Suprapubic skin (tissue), 4 donors: ENCODE results near the gene C2orf92. TPM values are rescaled to one million over a fixed set of nuclear protein-coding genes. Genes with fewer than 3 reads are reported as not detected.
"Not testable (repeated sequence)": the region's sequence is repeated elsewhere in the genome, so short reads cannot be mapped to it uniquely, and the experiment has no call there.

Source experiments
- DNase-seq, 2 donors: peaks; one replicate each; pipeline ENCODE4 v3.0.0-alpha.2; 2019; ENCODE audit warnings: low spot score in 2 of 2
- H3K27ac ChIP-seq: fragments of 200-600 bp; sonication (generic); one replicate; pipeline ENCODE4 v1.5.1; 2019
- H3K27me3 ChIP-seq: fragments of 200-600 bp; sonication (generic); one replicate; pipeline ENCODE4 v1.5.1; 2019
- H3K36me3 ChIP-seq: fragments of 200-600 bp; sonication (generic); one replicate; pipeline ENCODE4 v1.5.1; 2019
- H3K4me1 ChIP-seq: fragments of 200-600 bp; sonication (generic); one replicate; pipeline ENCODE4 v1.5.1; 2019
- H3K4me3 ChIP-seq: fragments of 200-600 bp; sonication (generic); one replicate; pipeline ENCODE4 v1.5.1; 2019; ENCODE audit warnings: mild to moderate bottlenecking
- H3K9me3 ChIP-seq: fragments of 200-600 bp; sonication (generic); one replicate; pipeline ENCODE4 v1.5.1; 2019
- CTCF ChIP-seq, 2 donors: fragments of 200-600 bp in 1 of 2; fragments of 450-650 bp in 1 of 2; sonication (generic) in 1 of 2; IDR thresholded peaks; one replicate each; pipeline ENCODE4 v1.5.1; 2016 to 2019; ENCODE audit warnings: antibody characterized with exemption in 2 of 2, mild to moderate bottlenecking in 1 of 2, moderate library complexity in 1 of 2
- EP300 ChIP-seq: sonication (generic); formaldehyde crosslinking; IDR thresholded peaks from one replicate; pipeline ENCODE4 v1.6.1; 2017; ENCODE audit warnings: antibody characterized with exemption
- POLR2A ChIP-seq, 2 donors: fragments of 450-650 bp; IDR thresholded peaks; one replicate each; pipeline ENCODE4 v1.6.1; 2017; ENCODE audit warnings: antibody characterized with exemption in 2 of 2, mild to moderate bottlenecking in 2 of 2, moderate library complexity in 2 of 2
- POLR2AphosphoS5 ChIP-seq, 3 donors: sonication (generic); formaldehyde crosslinking; IDR thresholded peaks; one replicate each; pipeline ENCODE4 v1.6.1; 2017; ENCODE audit warnings: antibody characterized with exemption in 3 of 3
- WGBS: methylation state at CpG from one replicate; pipeline ENCODE4 v1.1.5; 2018; 5-methylcytosine and 5-hydroxymethylcytosine counted together
- total RNA-seq, 4 donors: library from RNA; depleted of rRNA; stranded (reverse); fragments of >200 nt; gene quantifications; one replicate each; pipeline ENCODE4 v1.1.0, GENCODE V29; 2016

The C2orf92 gene
- total RNA-seq, 4 donors from 2014 or later, result 4.5 to 45.7 (median 14.7) TPM

DNA sequence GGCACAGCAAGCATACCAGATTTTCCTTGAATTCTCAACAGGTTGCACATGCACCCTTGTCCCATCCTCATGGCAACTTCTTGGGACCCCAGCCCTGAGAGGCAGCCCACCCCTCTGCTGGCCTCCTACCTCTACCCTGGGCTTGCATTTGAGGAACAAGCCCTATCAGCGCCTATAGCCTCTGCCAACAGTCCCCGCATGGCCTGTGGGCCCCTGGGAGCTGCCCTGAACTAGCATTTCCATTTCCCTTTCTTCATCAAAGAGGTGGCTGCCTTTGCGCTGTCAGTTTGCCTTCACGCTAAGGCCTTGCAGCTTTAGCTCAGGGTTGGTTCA is 38.5 kb downstream of the C2orf92 start:
- peak in 1 of 2 donors; percentile 60 for DNase-seq
- Histone ChIP-seq H3K9me3 (no peaks in the 10 kb centered on the region), H3K27me3 (peaks cover 9% of the 10 kb centered on the region), H3K36me3 (no peaks in the 10 kb centered on the region), H3K4me3 (no peak overlapping the region), H3K4me1 (no peaks in the 10 kb centered on the region), H3K27ac (no peak overlapping the region)
- WGBS, result 79% methylated on average over 4 of the region's 4 CpGs
- no peak for TF ChIP-seq POLR2A (IDR thresholded peaks at IDR 0.05)

GRCh38 chr2:97708608-97709007 is 39.1 kb downstream of the C2orf92 start:
- no peaks in the 10 kb centered on the region for H3K9me3 ChIP-seq
- H3K27ac ChIP-seq, result no peak overlapping the region
- 90% methylated on average over 8 of the region's 8 CpGs for WGBS
- DNase-seq, result peak in 1 of 2 donors; percentile 21
- peaks cover 9% of the 10 kb centered on the region for H3K27me3 ChIP-seq
- H3K4me3 ChIP-seq, result no peak overlapping the region
- H3K4me1 ChIP-seq, result no peaks in the 10 kb centered on the region
- no peak for TF ChIP-seq CTCF (IDR thresholded peaks at IDR 0.05)
- no peaks in the 10 kb centered on the region for H3K36me3 ChIP-seq

DNA sequence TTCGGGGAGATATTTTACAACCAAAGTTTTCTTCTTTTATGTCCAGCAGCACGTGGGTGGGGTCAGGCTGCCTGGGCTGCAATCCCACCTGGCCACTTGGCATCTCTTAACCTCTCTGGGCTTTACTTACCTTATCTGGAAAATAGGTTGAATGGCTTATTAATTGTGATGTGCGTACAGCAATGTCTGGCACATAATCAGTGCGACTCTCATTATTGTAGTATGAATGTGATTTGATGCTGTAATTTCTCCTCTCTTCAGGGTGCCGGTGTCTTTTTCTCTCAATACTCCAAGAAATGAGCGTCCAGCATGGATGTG is 41.8 kb downstream of the C2orf92 start:
- H3K36me3 ChIP-seq, result no peaks in the 10 kb centered on the region
- TF ChIP-seq EP300 (no peak), POLR2AphosphoS5 (IDR thresholded peaks at IDR 0.05) (no peak), POLR2A (IDR thresholded peaks at IDR 0.05) (no peak), CTCF (IDR thresholded peaks at IDR 0.05) (no peak)
- WGBS, result 79% methylated on average over 6 of the region's 6 CpGs
- no peaks in the 10 kb centered on the region for H3K4me1 ChIP-seq
- peaks cover 9% of the 10 kb centered on the region for H3K27me3 ChIP-seq
- no peak for DNase-seq
- H3K4me3 ChIP-seq, result no peak overlapping the region
- no peaks in the 10 kb centered on the region for H3K9me3 ChIP-seq
- H3K27ac ChIP-seq, result no peak overlapping the region

DNA sequence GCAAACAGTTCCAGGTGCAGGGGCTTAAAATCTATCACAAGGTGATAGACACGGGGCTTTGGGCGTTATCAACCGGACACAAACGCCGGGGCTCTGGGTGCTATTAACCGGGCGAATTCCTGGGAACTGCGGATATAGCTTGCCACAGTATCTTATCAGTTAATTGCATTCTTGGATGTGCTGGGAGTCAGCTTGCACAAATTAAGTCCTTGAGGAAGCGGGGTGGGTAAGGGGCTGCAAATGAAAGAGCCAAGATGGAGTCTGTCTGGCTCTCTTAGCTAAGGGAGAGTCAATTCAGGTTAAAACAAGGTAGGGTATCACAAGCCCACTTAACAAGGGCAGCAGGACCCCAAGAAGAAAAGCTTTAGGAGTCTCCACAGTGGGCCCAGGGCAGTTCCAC is 42.7 kb downstream of the C2orf92 start:
- not testable (repeated sequence) for H3K27me3 ChIP-seq, H3K27ac ChIP-seq, H3K9me3 ChIP-seq, H3K4me1 ChIP-seq, H3K4me3 ChIP-seq, H3K36me3 ChIP-seq, DNase-seq
- WGBS, result 91% methylated on average over 9 of the region's 9 CpGs

DNA sequence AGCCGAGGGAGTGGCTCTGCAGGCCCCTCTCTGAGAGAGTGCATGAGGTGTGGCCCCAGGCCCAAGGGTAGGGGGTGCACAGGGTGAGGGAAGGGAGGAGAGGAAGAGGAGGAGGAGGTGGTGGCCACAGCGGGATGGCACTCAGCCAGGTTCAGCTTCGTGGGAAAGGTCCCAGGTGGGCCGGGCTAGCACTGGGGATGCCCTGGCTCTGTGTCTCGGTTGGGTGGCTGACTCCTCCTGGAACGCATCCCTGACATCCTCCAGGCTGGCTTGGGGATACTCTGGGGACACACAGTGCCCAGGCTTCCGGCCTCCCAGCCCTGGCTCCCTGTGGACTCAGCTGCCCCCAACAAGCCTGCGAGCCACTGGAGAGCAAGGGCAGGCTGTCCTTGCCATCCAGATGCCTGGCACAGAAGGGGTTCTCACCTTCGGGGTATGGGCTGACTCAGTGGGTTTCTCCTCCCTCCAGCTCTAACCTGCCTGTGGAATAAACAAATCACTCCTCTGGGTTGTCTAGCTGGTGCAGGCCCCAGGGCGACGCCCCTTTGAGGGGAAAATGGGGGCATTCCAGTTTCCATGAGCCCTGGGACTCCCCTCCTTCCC is 43.3 kb downstream of the C2orf92 start:
- DNase-seq, result peak in 1 of 2 donors; percentile 76
- Histone ChIP-seq H3K36me3 (no peaks in the 10 kb centered on the region), H3K27me3 (peaks cover 5% of the 10 kb centered on the region), H3K4me3 (no peak overlapping the region), H3K27ac (no peak overlapping the region), H3K9me3 (no peaks in the 10 kb centered on the region), H3K4me1 (no peaks in the 10 kb centered on the region)
- WGBS, result 74% methylated on average over 8 of the region's 11 CpGs
- TF ChIP-seq POLR2A (IDR thresholded peaks at IDR 0.05) (no peak), POLR2AphosphoS5 (IDR thresholded peaks at IDR 0.05) (no peak), EP300 (no peak), CTCF (IDR thresholded peaks at IDR 0.05) (no peak)

DNA sequence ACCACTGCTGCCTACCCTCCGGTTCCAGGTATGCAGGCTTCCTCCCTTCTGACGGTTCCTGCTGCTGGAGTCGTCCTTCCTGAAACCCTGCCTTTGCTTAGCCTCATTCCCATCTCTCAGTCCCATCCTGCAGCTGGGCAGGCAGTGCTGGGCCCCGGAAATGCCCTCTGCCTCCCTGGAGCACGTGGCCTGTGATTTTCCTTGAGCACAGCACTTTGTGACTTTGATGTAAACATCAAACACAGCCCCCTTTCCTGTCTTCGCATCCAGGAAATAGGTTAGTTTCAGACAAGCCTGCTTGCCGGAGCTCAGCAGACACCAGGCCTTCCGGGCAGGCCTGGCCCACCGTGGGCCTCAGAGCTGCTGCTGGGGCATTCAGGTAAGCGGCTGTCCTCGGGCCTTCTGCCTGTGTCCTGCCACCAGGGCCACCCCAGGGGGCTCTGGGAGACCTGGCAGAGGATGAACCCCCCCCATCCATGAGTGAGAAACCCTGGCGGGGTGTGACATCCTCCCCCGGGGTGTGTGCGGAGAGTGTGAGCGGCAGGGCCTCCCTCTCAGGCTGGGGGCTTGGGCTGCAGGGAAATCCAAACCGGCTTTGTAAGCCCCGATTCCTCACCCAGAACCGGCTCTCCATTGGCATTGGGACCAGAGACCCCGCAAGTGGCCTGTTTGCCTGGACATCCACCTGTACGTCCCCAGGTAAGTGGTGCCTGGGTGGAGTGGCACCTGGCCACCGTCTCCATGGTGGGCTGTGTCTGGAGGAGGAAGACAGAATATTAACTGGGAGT is 44.0 kb downstream of the C2orf92 start, which contains the start of gene ZAP70:
Gene ZAP70 (plus strand): TSS at position 281 of the 788 bp plus-strand sequence. CDS start 10,461 bp downstream, outside the sequence.
- no peak within 1 kb of the TSS for H3K4me3 ChIP-seq
- no peak for TF ChIP-seq POLR2AphosphoS5 (IDR thresholded peaks at IDR 0.05)
- TF ChIP-seq CTCF (IDR thresholded peaks at IDR 0.05), result no peak
- TF ChIP-seq POLR2A (IDR thresholded peaks at IDR 0.05), result no peak
- TF ChIP-seq EP300, result no peak
- 65% methylated on average over 16 of the region's 21 CpGs for WGBS
- no peak within 1 kb of the TSS for H3K27ac ChIP-seq
- H3K4me1 ChIP-seq, result no peaks in the 10 kb centered on the region
- no peaks in the 10 kb centered on the region for H3K36me3 ChIP-seq
- DNase-seq, result peak; percentile 40 to 66
- no peaks in the 10 kb centered on the region for H3K9me3 ChIP-seq
- no peaks in the 10 kb centered on the region for H3K27me3 ChIP-seq
